GM19043 (cell line): ENCODE results near the gene RUNX2.

Experiments
- ATAC-seq: cut with Tn5 transposase; IDR thresholded peaks from one replicate; pipeline ENCODE4 v1.9.1; 2021; ENCODE audit warnings: low read depth; ENCODE audit not compliant: unreplicated experiment

The RUNX2 gene

GRCh38 chr6:45350186-45350710 lies 22.1 kb downstream of the RUNX2 start:
- no peak for ATAC-seq

- ATAC-seq: no peak
Observed at GRCh38 chr6:45351076-45351475, 22.9 kb downstream of the RUNX2 start.

- no peak for ATAC-seq
Observed at GRCh38 chr6:45351667-45352066, 23.5 kb downstream of the RUNX2 start.

GRCh38 chr6:45353654-45354053 lies 25.5 kb downstream of the RUNX2 start:
- ATAC-seq: no peak

- no peak for ATAC-seq
Observed at GRCh38 chr6:45364466-45364865, 36.3 kb downstream of the RUNX2 start.

GRCh38 chr6:45365036-45365435 lies 36.9 kb downstream of the RUNX2 start:
- no peak for ATAC-seq

GRCh38 chr6:45366534-45366933 lies 38.4 kb downstream of the RUNX2 start:
- no peak for ATAC-seq

GRCh38 chr6:45367999-45368398 lies 39.9 kb downstream of the RUNX2 start:
- ATAC-seq: no peak

GRCh38 chr6:45369870-45370269 lies 41.7 kb downstream of the RUNX2 start:
- ATAC-seq: no peak

GRCh38 chr6:45371924-45372573 lies 43.9 kb downstream of the RUNX2 start:
- ATAC-seq: no peak

GRCh38 chr6:45375449-45375848 lies 47.3 kb downstream of the RUNX2 start:
- no peak for ATAC-seq

GRCh38 chr6:45376310-45377042 lies 48.3 kb downstream of the RUNX2 start:
- no peak for ATAC-seq

- ATAC-seq: no peak
Observed at GRCh38 chr6:45377043-45377553, 49.0 kb downstream of the RUNX2 start.

GRCh38 chr6:45377554-45378333 lies 49.6 kb downstream of the RUNX2 start, which contains the start of gene SUPT3H:
Gene SUPT3H (minus strand): TSS chr6:45377934.
- peak; percentile 87 for ATAC-seq

- peak; percentile 25 for ATAC-seq
Observed at GRCh38 chr6:45378334-45378926, 50.3 kb downstream of the RUNX2 start.

GRCh38 chr6:45382391-45382790 lies 54.3 kb downstream of the RUNX2 start:
- ATAC-seq: no peak

GRCh38 chr6:45386501-45386900 lies 58.4 kb downstream of the RUNX2 start:
- ATAC-seq: no peak

- no peak for ATAC-seq
Observed at GRCh38 chr6:45387236-45387635, 59.1 kb downstream of the RUNX2 start.

GRCh38 chr6:45388328-45388727 lies 60.2 kb downstream of the RUNX2 start:
- no peak for ATAC-seq

GRCh38 chr6:45394586-45395095 lies 66.5 kb downstream of the RUNX2 start:
- ATAC-seq: no peak
